GM12891 (cell line): Measurements from ENCODE around the gene INO80B.

Experiments
- PAX5 ChIP-seq: IDR thresholded peaks from 2 replicates; pipeline ENCODE4 v1.6.1; 2011; ENCODE audit warnings: low read length, moderate library complexity, mild to moderate bottlenecking; ENCODE audit not compliant: insufficient read depth, severe bottlenecking
- POLR2A ChIP-seq: IDR thresholded peaks from 2 replicates; pipeline ENCODE4 v1.6.1; 2011; ENCODE audit warnings: low read depth, low read length, control low read depth
- POLR2AphosphoS5 ChIP-seq: IDR thresholded peaks from 2 replicates; pipeline ENCODE4 v1.6.1; 2011; ENCODE audit warnings: low read depth, low read length, control low read depth
- POU2F2 ChIP-seq: IDR thresholded peaks from 2 replicates; pipeline ENCODE4 v1.6.1; 2011; ENCODE audit warnings: low read depth, mild to moderate bottlenecking, control low read depth, low read length, moderate library complexity
- SPI1 ChIP-seq: IDR thresholded peaks from 2 replicates; pipeline ENCODE4 v1.6.1; 2011; ENCODE audit warnings: low read depth, low read length, control low read depth
- TAF1 ChIP-seq: IDR thresholded peaks from 2 replicates; pipeline ENCODE4 v1.6.1; 2011; ENCODE audit warnings: low read depth, low read length, control low read depth

DNA sequence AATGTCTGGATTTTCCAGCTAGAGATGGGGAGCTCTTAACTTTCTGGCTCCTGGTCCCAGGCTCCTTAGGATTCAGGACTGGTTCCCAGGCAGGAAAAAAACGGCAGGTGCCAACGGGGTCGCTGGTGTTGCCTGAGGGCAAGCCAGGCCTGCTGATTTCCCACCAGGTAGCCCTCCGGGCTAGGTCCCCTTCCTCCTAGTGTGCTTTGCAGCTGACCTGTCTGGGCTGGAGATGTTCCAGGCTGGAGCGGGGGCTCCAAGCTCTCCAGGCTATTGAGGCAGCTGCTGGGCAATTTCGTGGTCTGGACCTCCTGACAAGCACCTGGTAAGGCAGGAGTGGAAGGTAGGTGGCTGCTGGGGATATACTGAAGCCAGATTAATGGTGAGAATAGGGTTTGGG, 19.6 kb downstream of the INO80B start:
- TF ChIP-seq POLR2A, result no peak
- TF ChIP-seq POLR2AphosphoS5, result no peak
- no peak for TF ChIP-seq TAF1
- TF ChIP-seq SPI1, result no peak
- TF ChIP-seq POU2F2, result no peak
- TF ChIP-seq PAX5, result no peak
